ENCODE results near the gene ZSWIM8.

- no peak for TF ChIP-seq POLR2A (IDR thresholded peaks at IDR 0.05)
- TF ChIP-seq CTCF (IDR thresholded peaks at IDR 0.05), result no peak
- no peak for TF ChIP-seq EP300 (IDR thresholded peaks at IDR 0.05; ENCODE audit: low read depth)
- TF ChIP-seq POLR2AphosphoS5 (IDR thresholded peaks at IDR 0.05), result peak in 1 of 3 donors; percentile 3
These were observed 14.6 kb downstream of the ZSWIM8 start for GRCh38 chr10:73799899-73800559.
